OCI-LY1 (cell line): Measurements from ENCODE around the gene ZMIZ2.

ENCODE experiments used
- EZH2 ChIP-seq: fragments of 200-600 bp; sonication (generic), shearing (Covaris generic); IDR thresholded peaks from 2 replicates; pipeline ENCODE4 v1.8.0; 2017; ENCODE audit warnings: borderline replicate concordance, mixed run types, mild to moderate bottlenecking, antibody characterized with exemption, low read length, moderate library complexity, mixed read lengths
- TF ChIP-seq, protein P1 (sequence below): fragments of 200-600 bp; sonication (generic), shearing (Covaris generic); IDR thresholded peaks from 2 replicates; pipeline ENCODE4 v1.5.1; 2017; ENCODE audit warnings: mild to moderate bottlenecking, antibody characterized with exemption, low read length, moderate library complexity, mixed read lengths

GRCh38 chr7:44736896-44737295 is 11.8 kb upstream of the ZMIZ2 start:
- TF ChIP-seq, protein P1, sequence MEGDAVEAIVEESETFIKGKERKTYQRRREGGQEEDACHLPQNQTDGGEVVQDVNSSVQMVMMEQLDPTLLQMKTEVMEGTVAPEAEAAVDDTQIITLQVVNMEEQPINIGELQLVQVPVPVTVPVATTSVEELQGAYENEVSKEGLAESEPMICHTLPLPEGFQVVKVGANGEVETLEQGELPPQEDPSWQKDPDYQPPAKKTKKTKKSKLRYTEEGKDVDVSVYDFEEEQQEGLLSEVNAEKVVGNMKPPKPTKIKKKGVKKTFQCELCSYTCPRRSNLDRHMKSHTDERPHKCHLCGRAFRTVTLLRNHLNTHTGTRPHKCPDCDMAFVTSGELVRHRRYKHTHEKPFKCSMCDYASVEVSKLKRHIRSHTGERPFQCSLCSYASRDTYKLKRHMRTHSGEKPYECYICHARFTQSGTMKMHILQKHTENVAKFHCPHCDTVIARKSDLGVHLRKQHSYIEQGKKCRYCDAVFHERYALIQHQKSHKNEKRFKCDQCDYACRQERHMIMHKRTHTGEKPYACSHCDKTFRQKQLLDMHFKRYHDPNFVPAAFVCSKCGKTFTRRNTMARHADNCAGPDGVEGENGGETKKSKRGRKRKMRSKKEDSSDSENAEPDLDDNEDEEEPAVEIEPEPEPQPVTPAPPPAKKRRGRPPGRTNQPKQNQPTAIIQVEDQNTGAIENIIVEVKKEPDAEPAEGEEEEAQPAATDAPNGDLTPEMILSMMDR: no peak
- no peak for TF ChIP-seq EZH2
